GM12878 (cell line): ENCODE results near the gene LY6G5B. TPM values are rescaled to one million over a fixed set of nuclear protein-coding genes. Genes with fewer than 3 reads are reported as not detected.

Experiments
- BHLHE40 ChIP-seq, 2 experiments: fragments of 450-650 bp in 1 of 2; IDR thresholded peaks; 2 replicates each; pipeline ENCODE4 v1.6.1; 2011 to 2017; ENCODE audit warnings: low read depth in 2 of 2, borderline replicate concordance in 1 of 2, improper control_type of control experiment in 1 of 2, low read length in 1 of 2, mild to moderate bottlenecking in 1 of 2
- EP300 ChIP-seq, 2 experiments: fragments of 150-350 bp in 1 of 2; IDR thresholded peaks; 2 replicates each; pipeline ENCODE4 v1.6.1; 2011 to 2012; ENCODE audit warnings: low read depth in 2 of 2, low read length in 2 of 2, borderline replicate concordance in 1 of 2, improper control_type of control experiment in 1 of 2, inconsistent platforms in 1 of 2; ENCODE audit not compliant: control insufficient read depth in 1 of 2
- ESRRA ChIP-seq: IDR thresholded peaks from 2 replicates; pipeline ENCODE4 v1.6.1; 2012; ENCODE audit warnings: mild to moderate bottlenecking, low read length, improper control_type of control experiment
- GATAD2B ChIP-seq: fragments of 450-650 bp; conservative IDR thresholded peaks from 2 replicates; pipeline ENCODE4 v1.6.1; 2017; ENCODE audit warnings: low read depth, mild to moderate bottlenecking, moderate library complexity
- HCFC1 ChIP-seq: fragments of 150-350 bp; IDR thresholded peaks from 2 replicates; pipeline ENCODE4 v1.6.1; 2014; ENCODE audit warnings: low read length
- MTA2 ChIP-seq: fragments of 450-650 bp; IDR thresholded peaks from 2 replicates; pipeline ENCODE4 v1.6.1; 2016; ENCODE audit warnings: low read depth, mild to moderate bottlenecking, moderate library complexity
- NFYB ChIP-seq: IDR thresholded peaks from 2 replicates; pipeline ENCODE4 v1.6.1; 2011; ENCODE audit warnings: low read depth, mild to moderate bottlenecking, low read length, improper control_type of control experiment, moderate library complexity; ENCODE audit not compliant: insufficient read depth
- SMC3 ChIP-seq: IDR thresholded peaks from 2 replicates; pipeline ENCODE4 v1.6.1; 2011; ENCODE audit warnings: low read length, improper control_type of control experiment, borderline replicate concordance
- TAF1 ChIP-seq: IDR thresholded peaks from 2 replicates; pipeline ENCODE4 v1.6.1; 2011; ENCODE audit warnings: mild to moderate bottlenecking, low read depth, low read length, borderline replicate concordance
- TCF7 ChIP-seq: IDR thresholded peaks from 2 replicates; pipeline ENCODE4 v1.6.1; 2014; ENCODE audit warnings: antibody characterized with exemption, borderline replicate concordance
- polyA plus RNA-seq, 11 experiments: library from polyadenylated mRNA; depleted of rRNA in 4 of 11; unstranded in 6 of 11; stranded (reverse) in 5 of 11; fragments of >200 nt; fragmentation: Nextera tagmentation in 4 of 11; fragmentation: Illumina TruSeq in 1 of 11; extraction: Ambion mirVana in 4 of 11; extraction: Trizol in 1 of 11; gene quantifications; 1 replicate in 1 of 11; 2 replicates in 10 of 11; pipeline versions ENCODE4 v1.2.1 to v1.2.3, GENCODE V29; 2011 to 2016; ENCODE audit warnings: inconsistent platforms in 2 of 11, missing spikeins in 2 of 11, low read depth in 1 of 11
- total RNA-seq, 4 experiments: library from RNA; depleted of rRNA in 3 of 4; stranded (reverse); fragments of >200 nt in 3 of 4; fragmentation: Illumina TruSeq in 1 of 4; extraction: Trizol in 1 of 4; gene quantifications; 2 replicates each; pipeline versions ENCODE4 v1.2.1 to v1.2.3, GENCODE V29; 2013 to 2021
- TF ChIP-seq, protein P1 (sequence below): fragments of 450-650 bp; formaldehyde crosslinking; IDR thresholded peaks from 2 replicates; pipeline ENCODE4 v1.4.0; 2022; ENCODE audit warnings: mild to moderate bottlenecking, moderate library complexity
- TF ChIP-seq, protein P2 (sequence below): IDR thresholded peaks from 2 replicates; pipeline ENCODE4 v1.6.1; 2011; ENCODE audit warnings: mild to moderate bottlenecking, low read depth, low read length, moderate library complexity; ENCODE audit not compliant: insufficient replicate concordance
- TF ChIP-seq, protein P3 (sequence below): fragments of 450-650 bp; IDR thresholded peaks from 2 replicates; pipeline ENCODE4 v1.6.1; 2018; ENCODE audit warnings: mild to moderate bottlenecking, low read depth, moderate library complexity; ENCODE audit not compliant: partially characterized antibody
- TF ChIP-seq, protein P4 (sequence below): fragments of 450-650 bp; IDR thresholded peaks from 2 replicates; pipeline ENCODE4 v1.6.1; 2016; ENCODE audit warnings: mild to moderate bottlenecking, moderate library complexity, borderline replicate concordance
- TF ChIP-seq, protein P5 (sequence below): IDR thresholded peaks from 2 replicates; pipeline ENCODE4 v1.6.1; 2011; ENCODE audit warnings: low read depth, low read length, improper control_type of control experiment, borderline replicate concordance

Gene LY6G5B
- total and polyA plus RNA-seq, 10 of the 15 experiments (the other 5 are each of a cell fraction or from before 2014, with no cell fraction given), result 3.2 to 16.5 (median 7.5) TPM

DNA sequence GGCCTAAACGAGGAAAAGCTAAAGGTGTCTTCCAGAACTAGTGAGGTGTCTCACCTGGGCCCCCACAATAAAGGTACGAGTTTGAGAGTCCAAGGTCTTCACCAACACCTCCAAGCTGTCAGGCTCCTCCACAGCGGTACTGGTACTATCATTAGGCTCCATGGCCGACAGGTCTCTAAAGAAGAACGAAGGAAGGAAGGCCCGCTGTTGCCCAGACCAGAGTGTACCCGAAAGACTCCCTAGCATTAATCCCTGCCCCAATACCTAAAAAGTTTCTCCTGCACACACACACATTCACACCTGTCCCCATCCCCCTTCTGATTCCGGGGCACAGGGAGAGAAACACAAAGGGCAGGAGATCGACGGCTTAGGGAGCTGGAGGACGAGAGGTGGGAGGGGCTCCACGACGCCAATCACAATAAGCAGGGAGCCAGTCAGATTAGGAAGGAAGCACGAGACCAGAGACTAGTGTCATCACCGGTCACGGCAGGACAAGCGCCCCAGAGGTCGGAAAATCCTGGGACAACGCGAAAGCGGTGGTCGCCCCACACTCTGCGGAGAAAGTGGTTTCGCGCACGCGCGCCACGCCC is 18.1 kb upstream of the LY6G5B start (continued):
- TF ChIP-seq, protein P1, sequence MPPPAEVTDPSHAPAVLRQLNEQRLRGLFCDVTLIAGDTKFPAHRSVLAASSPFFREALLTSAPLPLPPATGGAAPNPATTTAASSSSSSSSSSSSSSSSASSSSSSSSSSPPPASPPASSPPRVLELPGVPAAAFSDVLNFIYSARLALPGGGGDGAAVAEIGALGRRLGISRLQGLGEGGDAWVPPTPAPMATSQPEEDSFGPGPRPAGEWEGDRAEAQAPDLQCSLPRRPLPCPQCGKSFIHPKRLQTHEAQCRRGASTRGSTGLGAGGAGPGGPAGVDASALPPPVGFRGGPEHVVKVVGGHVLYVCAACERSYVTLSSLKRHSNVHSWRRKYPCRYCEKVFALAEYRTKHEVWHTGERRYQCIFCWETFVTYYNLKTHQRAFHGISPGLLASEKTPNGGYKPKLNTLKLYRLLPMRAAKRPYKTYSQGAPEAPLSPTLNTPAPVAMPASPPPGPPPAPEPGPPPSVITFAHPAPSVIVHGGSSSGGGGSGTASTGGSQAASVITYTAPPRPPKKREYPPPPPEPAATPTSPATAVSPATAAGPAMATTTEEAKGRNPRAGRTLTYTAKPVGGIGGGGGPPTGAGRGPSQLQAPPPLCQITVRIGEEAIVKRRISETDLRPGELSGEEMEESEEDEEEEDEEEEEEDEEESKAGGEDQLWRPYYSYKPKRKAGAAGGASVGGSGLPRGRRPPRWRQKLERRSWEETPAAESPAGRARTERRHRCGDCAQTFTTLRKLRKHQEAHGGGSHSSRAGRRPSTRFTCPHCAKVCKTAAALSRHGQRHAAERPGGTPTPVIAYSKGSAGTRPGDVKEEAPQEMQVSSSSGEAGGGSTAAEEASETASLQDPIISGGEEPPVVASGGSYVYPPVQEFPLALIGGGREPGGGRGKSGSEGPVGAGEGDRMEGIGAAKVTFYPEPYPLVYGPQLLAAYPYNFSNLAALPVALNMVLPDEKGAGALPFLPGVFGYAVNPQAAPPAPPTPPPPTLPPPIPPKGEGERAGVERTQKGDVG, result no peak
- TF ChIP-seq TAF1, result 0 out of 2 replicates have a peak, but pooled peaks have one; percentile 39
- TF ChIP-seq BHLHE40 (IDR thresholded peaks at IDR 0.05; ENCODE audit: borderline replicate concordance in 1 of 2, low read depth in 2 of 2, low read length in 1 of 2), result peak; percentile 87 to 95
- TF ChIP-seq MTA2, result no peak
- no peak for TF ChIP-seq TCF7
- TF ChIP-seq, protein P2, sequence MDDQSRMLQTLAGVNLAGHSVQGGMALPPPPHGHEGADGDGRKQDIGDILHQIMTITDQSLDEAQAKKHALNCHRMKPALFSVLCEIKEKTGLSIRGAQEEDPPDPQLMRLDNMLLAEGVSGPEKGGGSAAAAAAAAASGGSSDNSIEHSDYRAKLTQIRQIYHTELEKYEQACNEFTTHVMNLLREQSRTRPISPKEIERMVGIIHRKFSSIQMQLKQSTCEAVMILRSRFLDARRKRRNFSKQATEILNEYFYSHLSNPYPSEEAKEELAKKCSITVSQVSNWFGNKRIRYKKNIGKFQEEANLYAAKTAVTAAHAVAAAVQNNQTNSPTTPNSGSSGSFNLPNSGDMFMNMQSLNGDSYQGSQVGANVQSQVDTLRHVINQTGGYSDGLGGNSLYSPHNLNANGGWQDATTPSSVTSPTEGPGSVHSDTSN, result peak; percentile 85
- TF ChIP-seq SMC3, result no peak
- TF ChIP-seq EP300 (IDR thresholded peaks at IDR 0.05; ENCODE audit: borderline replicate concordance in 1 of 2, control insufficient read depth in 1 of 2, low read depth in 2 of 2, low read length in 2 of 2), result 0 out of 4 replicates have a peak, but pooled peaks of 1 of the 2 experiments have one; percentile 34
- TF ChIP-seq, protein P3, sequence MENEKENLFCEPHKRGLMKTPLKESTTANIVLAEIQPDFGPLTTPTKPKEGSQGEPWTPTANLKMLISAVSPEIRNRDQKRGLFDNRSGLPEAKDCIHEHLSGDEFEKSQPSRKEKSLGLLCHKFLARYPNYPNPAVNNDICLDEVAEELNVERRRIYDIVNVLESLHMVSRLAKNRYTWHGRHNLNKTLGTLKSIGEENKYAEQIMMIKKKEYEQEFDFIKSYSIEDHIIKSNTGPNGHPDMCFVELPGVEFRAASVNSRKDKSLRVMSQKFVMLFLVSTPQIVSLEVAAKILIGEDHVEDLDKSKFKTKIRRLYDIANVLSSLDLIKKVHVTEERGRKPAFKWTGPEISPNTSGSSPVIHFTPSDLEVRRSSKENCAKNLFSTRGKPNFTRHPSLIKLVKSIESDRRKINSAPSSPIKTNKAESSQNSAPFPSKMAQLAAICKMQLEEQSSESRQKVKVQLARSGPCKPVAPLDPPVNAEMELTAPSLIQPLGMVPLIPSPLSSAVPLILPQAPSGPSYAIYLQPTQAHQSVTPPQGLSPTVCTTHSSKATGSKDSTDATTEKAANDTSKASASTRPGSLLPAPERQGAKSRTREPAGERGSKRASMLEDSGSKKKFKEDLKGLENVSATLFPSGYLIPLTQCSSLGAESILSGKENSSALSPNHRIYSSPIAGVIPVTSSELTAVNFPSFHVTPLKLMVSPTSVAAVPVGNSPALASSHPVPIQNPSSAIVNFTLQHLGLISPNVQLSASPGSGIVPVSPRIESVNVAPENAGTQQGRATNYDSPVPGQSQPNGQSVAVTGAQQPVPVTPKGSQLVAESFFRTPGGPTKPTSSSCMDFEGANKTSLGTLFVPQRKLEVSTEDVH, result no peak
- TF ChIP-seq, protein P4, sequence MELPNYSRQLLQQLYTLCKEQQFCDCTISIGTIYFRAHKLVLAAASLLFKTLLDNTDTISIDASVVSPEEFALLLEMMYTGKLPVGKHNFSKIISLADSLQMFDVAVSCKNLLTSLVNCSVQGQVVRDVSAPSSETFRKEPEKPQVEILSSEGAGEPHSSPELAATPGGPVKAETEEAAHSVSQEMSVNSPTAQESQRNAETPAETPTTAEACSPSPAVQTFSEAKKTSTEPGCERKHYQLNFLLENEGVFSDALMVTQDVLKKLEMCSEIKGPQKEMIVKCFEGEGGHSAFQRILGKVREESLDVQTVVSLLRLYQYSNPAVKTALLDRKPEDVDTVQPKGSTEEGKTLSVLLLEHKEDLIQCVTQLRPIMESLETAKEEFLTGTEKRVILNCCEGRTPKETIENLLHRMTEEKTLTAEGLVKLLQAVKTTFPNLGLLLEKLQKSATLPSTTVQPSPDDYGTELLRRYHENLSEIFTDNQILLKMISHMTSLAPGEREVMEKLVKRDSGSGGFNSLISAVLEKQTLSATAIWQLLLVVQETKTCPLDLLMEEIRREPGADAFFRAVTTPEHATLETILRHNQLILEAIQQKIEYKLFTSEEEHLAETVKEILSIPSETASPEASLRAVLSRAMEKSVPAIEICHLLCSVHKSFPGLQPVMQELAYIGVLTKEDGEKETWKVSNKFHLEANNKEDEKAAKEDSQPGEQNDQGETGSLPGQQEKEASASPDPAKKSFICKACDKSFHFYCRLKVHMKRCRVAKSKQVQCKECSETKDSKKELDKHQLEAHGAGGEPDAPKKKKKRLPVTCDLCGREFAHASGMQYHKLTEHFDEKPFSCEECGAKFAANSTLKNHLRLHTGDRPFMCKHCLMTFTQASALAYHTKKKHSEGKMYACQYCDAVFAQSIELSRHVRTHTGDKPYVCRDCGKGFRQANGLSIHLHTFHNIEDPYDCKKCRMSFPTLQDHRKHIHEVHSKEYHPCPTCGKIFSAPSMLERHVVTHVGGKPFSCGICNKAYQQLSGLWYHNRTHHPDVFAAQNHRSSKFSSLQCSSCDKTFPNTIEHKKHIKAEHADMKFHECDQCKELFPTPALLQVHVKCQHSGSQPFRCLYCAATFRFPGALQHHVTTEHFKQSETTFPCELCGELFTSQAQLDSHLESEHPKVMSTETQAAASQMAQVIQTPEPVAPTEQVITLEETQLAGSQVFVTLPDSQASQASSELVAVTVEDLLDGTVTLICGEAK, result no peak
- no peak; the same call in 1 of the 2 replicates for TF ChIP-seq HCFC1
- 0 out of 2 replicates have a peak, but pooled peaks have one; percentile 5 for TF ChIP-seq GATAD2B
- no peak for TF ChIP-seq ESRRA
- TF ChIP-seq, protein P5, sequence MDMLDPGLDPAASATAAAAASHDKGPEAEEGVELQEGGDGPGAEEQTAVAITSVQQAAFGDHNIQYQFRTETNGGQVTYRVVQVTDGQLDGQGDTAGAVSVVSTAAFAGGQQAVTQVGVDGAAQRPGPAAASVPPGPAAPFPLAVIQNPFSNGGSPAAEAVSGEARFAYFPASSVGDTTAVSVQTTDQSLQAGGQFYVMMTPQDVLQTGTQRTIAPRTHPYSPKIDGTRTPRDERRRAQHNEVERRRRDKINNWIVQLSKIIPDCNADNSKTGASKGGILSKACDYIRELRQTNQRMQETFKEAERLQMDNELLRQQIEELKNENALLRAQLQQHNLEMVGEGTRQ, result no peak
- peak; percentile 75; the same call in 1 of the 2 replicates for TF ChIP-seq NFYB
